GM18520 (cell line): ENCODE measurements around the gene RNU4-1.
"Not testable (repeated sequence)": the region's sequence is repeated elsewhere in the genome, so short reads cannot be mapped to it uniquely, and the experiment has no call there.

ENCODE experiments used
- ATAC-seq: cut with Tn5 transposase; IDR thresholded peaks from one replicate; pipeline ENCODE4 v1.9.1; 2021; ENCODE audit not compliant: unreplicated experiment

RNU4-1 gene

DNA sequence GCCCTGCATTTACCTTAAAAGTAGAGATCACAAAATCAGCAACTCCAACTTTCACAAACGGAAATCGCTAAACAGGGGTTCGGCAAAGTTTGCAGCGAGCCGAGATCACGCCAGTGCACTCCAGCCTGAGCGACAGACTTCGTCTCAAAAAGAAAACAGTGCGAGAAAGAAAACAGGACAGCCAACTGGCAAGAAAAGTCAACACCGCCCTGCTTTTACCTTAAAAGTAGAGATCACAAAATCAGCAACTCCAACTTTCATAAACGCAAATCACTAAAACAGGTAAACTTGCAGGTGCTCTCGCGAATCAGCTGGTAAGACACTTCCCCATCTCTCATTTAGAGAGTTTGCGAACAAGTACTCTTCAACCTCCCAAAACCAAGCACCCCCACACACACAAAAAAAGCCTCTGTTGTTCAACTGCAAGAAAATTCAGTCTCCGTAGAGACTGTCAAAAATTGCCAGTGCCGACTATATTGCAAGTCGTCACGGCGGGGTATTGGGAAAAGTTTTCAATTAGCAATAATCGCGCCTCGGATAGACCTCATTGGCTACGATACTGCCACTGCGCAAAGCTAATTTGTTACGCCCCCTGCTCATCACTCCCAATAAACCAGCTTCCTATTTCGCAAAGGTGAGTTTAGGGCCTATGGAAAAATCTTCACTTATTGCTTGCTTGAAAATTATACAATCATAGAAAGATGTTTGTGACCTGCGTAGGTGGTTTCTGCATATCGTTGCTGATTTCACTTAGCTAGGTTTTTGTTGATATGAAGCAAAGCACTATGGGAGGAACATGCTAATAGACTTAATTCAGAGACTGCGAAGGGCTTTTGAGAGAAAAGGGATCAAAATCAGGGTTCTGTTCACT, at the start of gene RNU4-1:
RNU4-1 (minus strand) TSS at position 577 of the 871 bp plus-strand sequence.
- peak; percentile 29 for ATAC-seq

DNA sequence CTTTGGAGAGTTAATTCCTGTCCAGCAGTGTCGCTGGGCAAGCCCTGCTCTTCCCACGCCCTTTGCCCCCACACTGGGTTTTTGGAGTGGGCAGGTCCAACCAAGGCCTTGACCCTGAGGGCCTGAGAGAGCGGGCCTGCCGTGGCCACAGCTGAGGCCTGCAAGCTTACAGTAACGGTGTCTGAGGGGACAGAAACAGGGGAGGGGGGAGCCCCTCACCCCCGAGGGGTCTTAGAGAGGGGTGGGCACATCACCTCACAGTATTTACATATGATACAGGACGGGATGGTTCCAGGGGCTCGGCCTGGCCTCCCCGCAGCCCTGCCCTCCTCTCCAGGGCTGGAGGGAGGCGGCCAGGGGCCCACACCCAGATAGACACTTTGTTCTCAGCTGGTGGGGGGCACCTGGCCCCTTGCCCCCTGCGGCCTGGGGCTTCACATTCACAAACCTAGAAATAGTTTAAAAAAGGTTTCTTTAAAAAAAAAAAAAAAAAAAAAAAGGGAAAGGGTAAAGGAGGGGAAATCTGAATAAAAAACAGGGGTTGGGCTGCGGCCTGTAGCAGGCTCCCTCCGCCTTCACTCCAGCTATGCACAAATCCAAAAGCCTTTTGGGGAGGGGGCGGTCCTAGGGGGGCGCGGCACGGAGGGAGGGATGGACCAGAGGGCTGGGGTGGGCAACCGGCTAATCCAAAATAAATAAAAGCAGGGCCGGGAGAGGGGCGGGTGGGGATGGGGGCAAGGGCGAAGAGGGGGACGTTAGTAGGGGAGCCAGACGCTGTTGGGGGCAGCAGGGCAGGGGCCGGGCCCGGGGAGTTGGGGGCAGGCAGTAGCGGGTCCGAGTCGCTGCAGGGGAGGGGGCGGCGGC, 49.4 kb upstream of the RNU4-1 start:
- no peak for ATAC-seq

DNA sequence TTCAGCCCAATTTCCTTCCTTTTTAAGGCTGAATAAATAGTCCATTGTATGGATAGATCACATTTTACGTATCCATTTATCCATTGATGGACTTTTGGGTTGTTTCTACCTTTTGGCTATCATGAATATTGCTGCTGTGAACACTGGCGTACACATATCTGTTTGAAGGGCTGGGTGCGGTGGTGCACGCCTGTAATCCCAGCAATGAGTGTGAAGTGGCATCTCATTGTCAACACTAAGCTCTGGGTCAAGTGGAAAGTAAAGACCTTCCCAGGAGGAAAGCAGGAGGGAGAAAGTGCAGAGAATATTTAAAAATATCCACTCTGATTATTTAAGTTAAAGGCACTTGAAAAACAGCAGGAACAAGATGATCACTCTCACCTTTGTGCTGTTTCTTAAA, 46.2 kb upstream of the RNU4-1 start:
- no peak for ATAC-seq

DNA sequence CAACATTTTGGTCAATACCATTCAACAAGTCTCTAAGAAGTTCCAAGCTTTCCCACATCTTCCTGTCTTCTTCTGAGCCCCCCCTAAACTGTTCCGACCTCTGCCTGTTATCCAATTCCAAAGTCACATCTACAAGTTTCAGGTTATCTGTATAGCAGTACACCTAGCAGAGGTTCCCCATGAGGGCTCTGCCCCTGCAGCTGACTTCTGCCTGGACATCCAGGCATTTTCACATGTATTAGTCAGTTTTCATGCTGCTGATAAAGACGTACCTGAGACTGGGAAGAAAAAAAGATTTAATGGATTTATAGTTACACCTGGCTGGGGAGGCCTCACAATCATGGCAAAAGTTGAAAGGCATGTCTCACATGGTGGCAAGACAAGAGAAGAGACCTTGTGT, 44.7 kb upstream of the RNU4-1 start:
- ATAC-seq = no peak

DNA sequence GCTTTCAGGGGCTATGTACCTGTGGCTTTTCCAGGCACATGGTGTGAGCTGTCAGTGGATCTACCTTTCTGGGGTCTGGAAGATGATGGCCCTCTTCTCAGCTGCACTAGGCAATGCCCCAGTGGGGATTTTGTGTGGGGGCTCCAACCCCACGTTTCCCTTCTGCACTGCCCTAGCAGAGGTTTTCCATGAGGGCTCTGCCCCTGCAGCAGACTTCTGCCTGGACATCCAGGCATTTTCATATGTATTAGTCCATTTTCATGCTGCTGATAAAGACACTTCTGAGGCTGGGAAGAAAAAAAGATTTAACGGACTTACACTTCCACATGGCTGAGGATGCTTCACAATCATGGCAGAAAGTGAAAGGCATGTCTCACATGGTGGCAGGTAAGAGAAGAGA, 43.4 kb upstream of the RNU4-1 start:
- not testable (repeated sequence) for ATAC-seq

DNA sequence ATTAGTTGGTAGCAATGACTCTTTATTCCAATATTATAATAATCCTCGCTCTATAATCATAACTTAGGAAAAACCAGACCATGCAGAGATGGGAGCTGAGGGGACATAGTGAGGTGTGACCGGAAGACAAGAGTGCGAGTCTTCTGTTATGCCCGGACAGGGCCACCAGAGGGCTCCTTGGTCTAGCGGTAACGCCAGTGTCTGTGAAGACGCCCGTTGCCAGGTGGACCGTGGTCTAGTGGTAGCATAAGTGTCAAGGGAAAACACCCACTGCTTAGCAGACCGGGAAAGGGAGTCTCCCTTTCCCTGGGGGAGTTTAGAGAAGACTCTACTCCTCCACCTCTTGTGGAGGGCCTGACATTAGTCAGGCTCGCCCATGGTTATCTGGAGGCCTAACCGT, 42.4 kb upstream of the RNU4-1 start:
- ATAC-seq = not testable (repeated sequence)

DNA sequence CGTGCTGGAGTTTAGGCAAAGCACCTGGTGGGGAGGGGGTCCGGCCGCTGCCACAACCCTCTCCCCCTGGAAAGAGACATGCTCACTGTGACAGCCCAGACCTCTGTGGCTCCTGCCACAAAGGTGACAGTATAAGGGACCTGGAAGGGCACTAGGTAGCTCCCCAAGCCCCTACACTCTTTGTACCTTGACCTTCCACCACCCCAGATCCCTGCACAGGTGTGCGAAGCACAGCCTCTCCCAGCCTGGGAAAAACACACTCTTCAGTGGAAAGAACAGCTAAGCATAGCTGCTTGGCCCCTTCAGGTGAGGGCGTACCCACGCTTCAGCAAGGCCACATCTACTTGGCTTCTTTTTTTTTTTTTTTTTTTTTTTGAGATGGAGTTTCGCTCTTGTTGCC, 39.5 kb upstream of the RNU4-1 start:
- ATAC-seq = no peak

DNA sequence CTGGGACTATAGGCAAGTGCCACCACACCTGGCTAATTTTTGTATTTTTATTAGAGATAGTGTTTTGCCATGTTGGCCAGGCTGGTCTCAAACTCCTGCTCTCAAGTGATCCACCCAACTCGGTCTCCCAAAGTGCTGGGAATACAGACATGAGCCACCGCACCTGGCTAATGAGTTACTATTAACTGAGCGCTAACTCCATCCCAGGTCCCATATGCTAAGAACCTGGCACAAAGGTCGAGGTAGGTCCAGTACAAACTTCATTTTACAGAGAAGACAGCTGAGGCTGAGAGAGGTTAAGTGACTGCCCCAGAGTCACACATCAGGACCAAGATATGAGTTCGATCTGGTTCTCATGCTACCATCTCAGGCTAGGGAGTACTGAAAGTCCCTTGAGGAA, 39.0 kb upstream of the RNU4-1 start:
- ATAC-seq = no peak

DNA sequence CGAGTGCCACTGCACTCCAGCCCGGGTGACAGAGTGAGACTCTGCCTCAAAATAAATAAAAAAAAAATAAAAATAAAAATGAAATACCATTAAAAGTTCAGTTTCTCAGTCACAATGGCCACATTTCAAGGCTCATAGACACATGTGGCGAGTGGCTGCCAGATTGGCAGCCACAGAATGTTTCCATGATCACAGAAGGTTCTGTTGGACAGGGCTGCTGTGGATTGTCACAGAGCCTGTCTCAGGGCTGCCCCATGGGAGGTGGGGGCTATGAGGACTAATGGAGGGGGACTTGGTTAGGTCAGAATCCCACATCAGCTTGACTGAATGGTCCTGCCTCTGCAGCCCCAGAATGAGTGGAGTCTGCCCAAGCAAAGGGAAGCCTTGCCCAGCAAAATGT, 38.4 kb upstream of the RNU4-1 start:
- no peak for ATAC-seq

DNA sequence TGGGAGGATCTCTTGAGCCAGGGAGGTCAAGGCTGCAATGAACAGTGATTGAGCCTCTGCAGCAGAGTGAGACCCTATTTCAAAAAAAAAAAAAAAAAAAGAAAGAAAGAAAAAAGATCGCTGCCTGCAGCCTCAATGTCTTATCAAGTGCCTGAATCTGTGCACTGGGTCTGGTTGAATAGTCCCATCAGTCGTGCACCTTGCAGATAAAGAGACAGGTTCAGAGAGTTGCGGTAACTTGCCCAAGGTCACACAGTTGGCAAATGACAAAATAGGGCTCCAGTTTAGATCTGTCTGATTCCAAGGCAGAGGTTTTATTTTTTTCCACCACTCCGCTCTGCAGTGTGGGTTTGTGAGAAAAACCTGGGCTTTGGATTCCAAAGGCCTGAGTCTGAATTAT, 35.2 kb upstream of the RNU4-1 start:
- no peak for ATAC-seq

DNA sequence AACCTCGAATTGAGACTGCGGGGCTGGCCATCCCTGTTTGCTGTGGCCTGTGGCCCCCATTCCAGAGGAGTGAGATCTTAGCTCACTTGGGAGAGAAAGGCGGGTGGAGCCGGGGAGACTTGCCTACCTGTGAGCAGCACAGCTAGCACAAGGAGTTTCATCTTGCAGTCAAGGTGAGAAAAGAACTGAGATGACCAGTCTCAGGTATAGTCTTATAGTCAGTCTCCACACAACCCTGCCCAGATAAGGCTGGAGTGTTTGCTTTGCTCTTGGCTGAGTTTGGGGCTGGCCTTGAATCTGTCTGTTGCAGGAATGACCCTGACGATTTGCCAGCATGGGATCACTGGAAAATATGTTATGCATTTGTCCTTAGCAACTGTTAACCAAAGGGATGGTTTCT, 34.6 kb upstream of the RNU4-1 start, which contains the start of gene PLA2G1B:
PLA2G1B (minus strand) TSS at position 187 of the 400 bp plus-strand sequence; CDS start at position 161, 26 bp downstream.
- ATAC-seq = no peak

DNA sequence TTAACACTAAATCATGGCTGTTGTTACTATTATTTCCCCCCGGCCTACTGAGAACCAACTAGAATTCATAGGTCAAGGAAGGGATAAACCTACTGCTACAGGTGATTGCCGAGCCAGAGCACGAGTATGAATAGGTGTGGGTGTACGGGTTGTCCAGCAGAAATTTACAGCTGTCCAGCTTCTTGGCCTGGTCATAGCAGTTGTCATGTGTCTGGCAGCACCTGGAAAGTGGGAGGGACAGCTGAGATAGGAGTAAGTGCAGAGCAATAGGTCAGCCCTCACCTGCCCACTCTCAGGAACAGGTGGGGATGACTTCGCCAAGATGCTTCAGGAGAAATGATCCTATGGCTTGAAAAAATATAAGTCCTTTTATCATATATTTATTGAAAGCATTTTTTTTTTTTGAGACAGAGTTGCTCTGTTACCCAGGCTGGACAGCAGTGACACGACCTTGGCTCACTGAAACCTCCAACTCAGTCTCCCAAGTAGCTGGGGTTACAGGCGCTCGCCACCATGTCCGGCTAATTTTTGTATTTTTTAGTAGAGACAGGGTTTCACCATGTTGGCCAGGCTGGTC, 31.9 kb upstream of the RNU4-1 start:
- ATAC-seq = no peak

DNA sequence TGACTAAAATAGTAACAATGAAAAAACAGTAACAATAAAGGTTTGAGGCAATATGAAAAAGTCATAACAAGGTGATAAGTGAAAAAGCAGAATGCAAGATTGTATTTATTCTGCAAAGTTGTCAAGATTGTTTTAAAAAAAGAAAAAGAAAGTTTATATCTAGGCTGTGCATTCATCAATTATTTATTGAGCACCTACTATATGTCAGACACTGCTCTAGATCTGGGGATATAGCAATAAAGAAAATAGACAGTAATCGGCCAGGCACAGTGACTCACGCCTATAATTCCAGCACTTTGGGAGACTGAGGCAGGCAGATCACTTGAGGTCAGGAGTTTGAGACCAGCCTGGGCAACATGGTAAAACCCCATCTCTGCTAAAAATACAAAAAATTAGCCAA, 30.7 kb upstream of the RNU4-1 start:
- ATAC-seq = no peak

DNA sequence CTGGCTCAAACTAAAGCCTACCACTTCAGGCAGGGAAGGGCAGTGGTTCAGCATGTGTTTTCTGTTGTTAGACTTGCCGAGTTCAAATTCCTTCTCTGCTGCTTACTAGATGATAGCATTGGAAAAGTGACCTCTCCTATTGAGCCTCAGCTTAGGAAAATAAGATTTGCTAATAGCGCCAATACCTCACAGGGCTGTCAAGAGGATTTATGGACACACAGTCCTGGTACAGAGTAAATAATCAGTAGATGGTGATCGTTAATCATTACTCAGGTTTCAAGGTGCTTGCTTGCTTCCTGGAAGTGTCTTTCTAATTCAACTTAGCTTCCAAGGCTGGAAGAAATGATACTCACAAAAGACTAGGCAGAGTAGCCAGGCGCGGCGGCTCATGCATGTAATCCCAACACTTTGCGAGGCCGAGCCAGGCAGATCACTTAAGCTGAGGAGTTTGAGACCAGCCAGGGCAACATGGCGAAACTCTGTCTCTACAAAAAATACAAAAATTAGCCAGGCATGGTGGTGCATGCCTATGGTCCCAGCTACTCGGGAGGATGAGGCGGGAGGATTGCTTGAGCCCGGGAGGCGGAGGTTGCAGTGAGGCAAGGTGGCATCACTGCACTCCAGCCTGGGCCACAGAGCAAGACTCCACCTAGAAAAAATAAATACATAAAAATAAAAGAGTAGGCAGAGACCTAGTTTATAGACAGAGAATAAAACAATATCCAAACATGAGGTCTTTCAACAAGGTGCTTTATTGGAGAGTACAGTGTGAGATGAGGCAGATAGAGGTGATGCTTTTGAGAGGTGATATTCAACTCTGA, 28.6 kb upstream of the RNU4-1 start:
- no peak for ATAC-seq

DNA sequence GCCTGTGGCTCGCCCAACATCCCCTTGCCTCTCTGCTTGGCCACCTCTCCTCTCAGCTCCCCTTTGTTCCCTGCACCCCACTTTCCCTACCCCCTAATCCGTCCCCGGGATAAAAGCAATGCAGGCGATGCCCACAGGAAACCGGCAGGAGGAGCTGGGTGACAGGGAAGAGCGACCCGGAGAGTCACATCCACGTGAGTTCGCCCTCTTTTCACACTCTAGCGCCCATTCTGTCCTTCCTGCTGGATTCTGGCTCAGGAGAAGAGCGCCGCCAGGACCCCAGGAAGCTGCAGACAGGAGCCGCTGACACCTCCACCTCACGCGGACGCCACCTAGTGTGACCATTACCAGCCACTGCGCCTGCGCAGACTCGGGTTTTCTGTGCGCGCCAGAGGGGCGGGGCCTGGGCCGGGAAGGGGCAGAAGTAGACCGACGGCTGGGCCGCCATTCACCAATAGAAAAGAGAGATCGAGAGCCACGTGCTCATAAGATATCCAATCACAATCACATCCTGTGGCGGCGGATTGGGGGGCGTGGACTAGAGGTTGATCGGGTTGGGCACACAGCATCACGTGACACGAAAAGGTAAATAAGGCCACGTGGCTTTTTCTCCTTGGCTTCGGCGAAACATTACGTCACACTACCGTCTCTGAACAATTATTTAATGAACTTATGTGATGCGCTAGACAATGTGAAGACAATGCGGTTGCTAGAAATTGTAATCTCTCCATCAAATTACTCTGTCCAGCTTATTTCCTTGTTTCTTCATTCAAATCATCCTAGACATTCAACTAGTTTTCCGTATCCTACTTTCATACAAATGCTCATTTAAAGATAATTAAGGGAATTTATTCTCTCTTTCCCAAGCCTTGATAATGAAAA, 24.4 kb upstream of the RNU4-1 start:
- peak; percentile 97 for ATAC-seq

DNA sequence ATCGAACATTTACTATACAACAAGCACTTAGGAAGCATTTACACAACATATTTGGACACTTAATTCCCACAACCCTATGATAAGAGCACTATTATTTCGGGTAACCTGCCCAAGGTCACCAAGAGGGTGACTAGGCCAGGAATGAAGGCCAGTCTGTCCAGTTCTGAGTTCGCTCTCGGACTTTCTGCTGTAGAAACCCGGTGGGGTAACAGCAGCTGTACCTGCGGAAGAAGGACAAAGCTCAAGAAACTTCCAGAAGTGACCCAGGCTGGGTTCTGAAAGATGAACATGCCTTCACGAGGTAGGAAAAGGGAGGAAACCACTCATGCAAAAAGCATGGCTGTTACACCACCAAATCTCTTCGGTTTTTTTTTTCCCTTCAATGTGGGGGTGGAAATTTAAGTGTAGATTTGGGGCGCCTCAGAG, 23.8 kb upstream of the RNU4-1 start:
- ATAC-seq = no peak

DNA sequence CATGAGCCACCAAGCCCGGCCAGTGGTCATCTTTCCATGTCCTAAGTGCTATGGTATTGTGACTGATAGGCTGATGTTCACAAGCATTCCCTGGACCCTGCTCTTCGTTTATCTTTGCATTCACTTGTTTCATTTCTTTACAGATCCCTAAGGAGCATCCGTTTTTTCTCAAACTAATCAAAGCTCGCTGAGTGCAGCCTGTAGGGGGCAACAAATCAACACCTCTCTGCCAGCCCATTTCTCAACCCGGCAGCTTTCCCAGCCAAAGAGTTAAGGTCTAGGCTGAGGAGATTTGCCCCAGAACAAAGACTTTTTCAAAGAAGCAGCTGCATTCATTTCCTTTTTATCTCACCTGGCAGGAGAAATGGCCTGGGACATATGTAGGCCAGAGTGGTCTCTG, 21.2 kb upstream of the RNU4-1 start:
- ATAC-seq = no peak

DNA sequence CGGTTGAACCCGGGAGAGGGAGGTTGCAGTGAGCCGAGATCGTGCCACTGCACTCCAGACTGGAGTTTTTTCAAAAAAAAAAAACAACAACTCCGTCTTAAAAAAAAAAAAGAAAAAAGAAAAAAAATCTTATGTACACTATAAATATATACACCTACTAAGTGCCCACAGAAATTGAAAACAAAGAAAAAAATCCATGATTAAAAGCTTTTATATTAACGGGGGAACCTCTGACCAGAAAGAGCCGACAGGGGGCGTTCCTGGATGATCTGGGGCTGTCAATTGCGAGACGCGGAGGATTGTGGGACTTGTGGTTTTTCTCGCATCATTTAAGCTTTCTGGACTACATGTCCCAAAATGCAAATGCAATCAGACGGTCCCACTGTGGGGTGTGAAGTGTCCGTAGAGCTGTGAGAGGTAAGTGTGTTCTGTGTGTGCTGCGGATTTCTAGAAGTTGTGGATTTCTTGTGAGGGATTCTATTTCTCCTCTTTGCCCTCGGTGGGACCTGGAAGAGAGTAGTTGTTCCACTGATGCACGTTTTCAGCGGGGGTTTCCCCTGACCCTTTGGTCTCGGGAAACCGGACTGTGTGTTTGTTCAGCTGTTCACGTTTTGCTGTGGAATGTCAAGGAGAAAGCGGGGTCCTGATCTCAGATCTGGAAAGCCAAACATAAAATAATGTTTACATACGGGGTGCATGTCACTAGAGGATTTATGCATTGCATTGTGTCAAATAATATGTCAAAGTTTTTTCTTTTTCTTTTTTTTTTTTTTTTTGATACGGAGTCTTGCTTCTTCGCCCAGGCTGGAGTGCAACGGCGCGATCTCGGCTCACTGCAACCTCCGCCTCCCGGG, 9.2 kb upstream of the RNU4-1 start, which contains the start of gene SIRT4:
SIRT4 (plus strand) TSS at position 360 of the 854 bp plus-strand sequence. CDS start 1,241 bp downstream, outside the sequence.
- ATAC-seq = peak; percentile 94

DNA sequence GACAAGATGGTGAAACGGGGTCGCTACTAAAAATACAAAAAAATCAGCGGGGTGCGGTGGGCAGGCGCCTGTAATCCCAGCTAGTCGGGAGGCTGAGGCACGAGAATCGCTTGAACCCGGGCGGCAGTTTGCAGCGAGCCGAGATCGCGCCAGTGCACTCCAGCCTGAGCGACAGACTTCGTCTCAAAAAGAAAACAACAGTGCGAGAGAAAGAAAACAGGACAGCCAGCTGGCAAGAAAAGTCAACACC, 701 bp downstream of the RNU4-1 start:
- no peak for ATAC-seq
